DND-41 (cell line): Measurements from ENCODE around the gene GRAMD2A.

Source experiments
- ATAC-seq: fragments of 200-7000 bp; cut with Tn5 transposase; 3 replicates; pipeline ENCODE4 v1.9.1; 2021; ENCODE audit warnings: low read depth; ENCODE audit not compliant: insufficient read depth
- DNase-seq: peaks from one replicate; pipeline ENCODE4 v3.0.0-alpha.2; 2020
- H2AFZ ChIP-seq: 2 replicates; pipeline ENCODE4 v1.6.0; 2012; ENCODE audit warnings: low read depth, low read length
- H3K27ac ChIP-seq: 2 replicates; pipeline ENCODE4 v1.5.1; 2012; ENCODE audit warnings: low read length, inconsistent platforms
- H3K27me3 ChIP-seq: fragments of 200-600 bp; sonication (generic); 2 replicates; pipeline ENCODE4 v1.6.0; 2012; ENCODE audit warnings: low read length, mild to moderate bottlenecking, inconsistent platforms; ENCODE audit not compliant: insufficient read depth, poor library complexity
- H3K36me3 ChIP-seq: 2 replicates; pipeline ENCODE4 v1.5.1; 2012; ENCODE audit warnings: low read length, inconsistent platforms; ENCODE audit not compliant: insufficient read depth
- H3K4me1 ChIP-seq: 2 replicates; pipeline ENCODE4 v1.5.1; 2012; ENCODE audit warnings: mild to moderate bottlenecking, low read length; ENCODE audit not compliant: insufficient read depth
- H3K4me2 ChIP-seq: 2 replicates; pipeline ENCODE4 v1.6.0; 2012; ENCODE audit warnings: mild to moderate bottlenecking, moderate library complexity, low read length, inconsistent platforms; ENCODE audit not compliant: insufficient read depth
- H3K4me3 ChIP-seq, 2 experiments: fragments of 200-600 bp in 1 of 2; shearing (Covaris generic) in 1 of 2; 2 replicates each; pipeline ENCODE4 v1.5.1; 2012 to 2016; ENCODE audit warnings: inconsistent platforms in 2 of 2, low read length in 2 of 2, mild to moderate bottlenecking in 2 of 2, low read depth in 1 of 2, moderate library complexity in 1 of 2
- H3K79me2 ChIP-seq: 2 replicates; pipeline ENCODE4 v1.6.0; 2012; ENCODE audit warnings: low read length, inconsistent platforms; ENCODE audit not compliant: insufficient read depth
- H3K9ac ChIP-seq: 2 replicates; pipeline ENCODE4 v1.6.0; 2012; ENCODE audit warnings: low read depth, mild to moderate bottlenecking, inconsistent platforms, low read length, moderate library complexity
- H3K9me3 ChIP-seq: 2 replicates; pipeline ENCODE4 v1.5.1; 2012; ENCODE audit warnings: low read length, moderate library complexity, mild to moderate bottlenecking, inconsistent platforms; ENCODE audit not compliant: insufficient read depth, severe bottlenecking
- H4K20me1 ChIP-seq: 2 replicates; pipeline ENCODE4 v1.6.0; 2012; ENCODE audit warnings: low read length; ENCODE audit not compliant: insufficient read depth
- CTCF ChIP-seq: IDR thresholded peaks from 2 replicates; pipeline ENCODE4 v1.5.1; 2012; ENCODE audit warnings: borderline replicate concordance, low read length, moderate library complexity, mild to moderate bottlenecking; ENCODE audit not compliant: poor library complexity, severe bottlenecking; ENCODE audit errors: extremely low read depth
- EZH2 ChIP-seq: IDR thresholded peaks from 3 replicates; pipeline ENCODE4 v1.6.1; 2012; ENCODE audit warnings: borderline replicate concordance, low read depth, mild to moderate bottlenecking, moderate library complexity, low read length, inconsistent platforms; ENCODE audit not compliant: severe bottlenecking

The GRAMD2A gene

DNA sequence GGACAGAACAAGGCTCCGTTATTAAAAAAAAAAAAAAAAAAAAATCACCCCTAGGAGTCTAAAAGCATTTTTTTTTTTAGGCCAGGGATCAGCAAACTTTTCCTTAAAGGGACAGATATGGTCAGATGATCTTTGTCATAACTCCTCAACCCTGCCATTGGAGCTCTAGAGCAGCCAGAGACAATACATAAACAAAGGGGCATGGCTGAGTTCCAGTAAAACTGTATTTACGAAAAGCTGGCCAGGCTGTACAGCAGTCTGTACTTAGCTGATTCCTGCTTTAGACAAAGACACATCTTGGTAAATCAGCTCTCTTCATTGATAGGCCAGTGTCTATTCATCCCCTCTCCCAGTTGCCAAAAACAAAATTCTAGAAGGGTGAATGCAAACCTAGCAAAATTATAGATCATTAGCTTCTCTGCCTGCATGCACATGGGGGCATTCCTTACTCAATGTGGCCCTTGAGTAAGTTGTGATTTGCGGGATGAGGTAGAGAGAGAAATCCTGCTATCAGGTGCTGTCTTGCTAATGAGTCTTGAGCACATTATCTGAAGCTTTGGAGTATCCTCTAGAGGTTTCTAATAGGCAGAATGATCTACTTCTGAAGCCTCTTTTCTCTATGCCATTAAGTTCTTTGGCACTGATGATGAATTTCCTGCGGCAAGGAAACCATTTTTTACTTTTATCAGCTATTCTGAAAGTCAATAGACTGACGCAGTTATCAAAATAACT lies 44.2 kb downstream of the GRAMD2A start:
- Histone ChIP-seq H3K4me3 (no peak overlapping the region), H3K9ac (no peak overlapping the region), H2AFZ (no peak overlapping the region; the same call in 1 of the 2 replicates), H4K20me1 (no peaks in the 10 kb centered on the region), H3K9me3 (no peaks in the 10 kb centered on the region), H3K4me2 (no peak overlapping the region), H3K36me3 (no peaks in the 10 kb centered on the region), H3K27me3 (no peaks in the 10 kb centered on the region), H3K27ac (no peak overlapping the region), H3K4me1 (no peaks in the 10 kb centered on the region), H3K79me2 (no peaks in the 10 kb centered on the region)
- TF ChIP-seq EZH2 (no peak), CTCF (no peak)
- no peak for DNase-seq
- no peak for ATAC-seq

- H3K4me2 ChIP-seq: no peak overlapping the region
- no peaks in the 10 kb centered on the region for H4K20me1 ChIP-seq
- H3K79me2 ChIP-seq: no peaks in the 10 kb centered on the region
- no peak for DNase-seq
- H3K36me3 ChIP-seq: no peaks in the 10 kb centered on the region
- no peak for ATAC-seq
- H3K9me3 ChIP-seq: no peaks in the 10 kb centered on the region
- H3K27ac ChIP-seq: no peak overlapping the region
- no peak for TF ChIP-seq EZH2
- TF ChIP-seq CTCF: no peak
- H3K4me3 ChIP-seq: no peak overlapping the region
- no peaks in the 10 kb centered on the region for H3K27me3 ChIP-seq
- no peak overlapping the region for H3K9ac ChIP-seq
- no peaks in the 10 kb centered on the region for H3K4me1 ChIP-seq
- no peak overlapping the region for H2AFZ ChIP-seq
Observed at GRCh38 chr15:72147418-72147817, 50.2 kb downstream of the GRAMD2A start.

DNA sequence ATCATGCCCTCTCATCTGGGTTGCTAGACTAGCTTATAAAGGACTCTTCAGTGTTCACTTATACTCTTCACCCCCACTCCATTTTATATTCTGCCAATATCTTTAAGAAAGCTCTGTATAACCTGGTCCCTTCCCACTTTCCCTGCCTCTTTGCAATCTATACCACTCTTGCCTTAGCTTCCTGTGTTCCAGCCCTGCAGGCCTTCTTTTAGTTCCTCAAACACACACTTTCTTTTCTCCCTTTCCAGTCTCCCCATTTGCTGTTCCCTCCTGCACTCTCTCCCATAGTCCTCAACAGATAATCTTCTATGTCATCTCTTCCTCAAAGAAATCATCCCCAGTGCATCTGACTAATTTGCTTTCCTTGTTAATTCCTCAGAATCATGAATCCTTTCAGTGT lies 50.7 kb downstream of the GRAMD2A start:
- H4K20me1 ChIP-seq: no peaks in the 10 kb centered on the region
- no peak for DNase-seq
- H3K4me1 ChIP-seq: no peaks in the 10 kb centered on the region
- no peak overlapping the region for H3K9ac ChIP-seq
- H3K4me3 ChIP-seq: no peak overlapping the region
- H3K79me2 ChIP-seq: no peaks in the 10 kb centered on the region
- no peak overlapping the region for H3K4me2 ChIP-seq
- no peak overlapping the region for H2AFZ ChIP-seq
- no peak for ATAC-seq
- TF ChIP-seq CTCF: no peak
- no peak for TF ChIP-seq EZH2
- no peaks in the 10 kb centered on the region for H3K27me3 ChIP-seq
- H3K9me3 ChIP-seq: no peaks in the 10 kb centered on the region
- H3K36me3 ChIP-seq: no peaks in the 10 kb centered on the region
- H3K27ac ChIP-seq: no peak overlapping the region
